HUES48 (cell line): ENCODE results near the gene ZDHHC11.
"Not testable (repeated sequence)": the region's sequence is repeated elsewhere in the genome, so short reads cannot be mapped to it uniquely, and the experiment has no call there.

Experiments used
- H3K27ac ChIP-seq: one replicate; pipeline ENCODE4 v1.7.0; 2013; ENCODE audit warnings: low read depth, low read length, inconsistent platforms
- H3K27me3 ChIP-seq: 2 replicates; pipeline ENCODE4 v1.6.1; 2013; ENCODE audit warnings: mild to moderate bottlenecking, low read length; ENCODE audit not compliant: control insufficient read depth, insufficient read depth
- H3K36me3 ChIP-seq: 2 replicates; pipeline ENCODE4 v1.6.1; 2013; ENCODE audit warnings: low read length; ENCODE audit not compliant: control insufficient read depth, insufficient read depth
- H3K4me1 ChIP-seq: 2 replicates; pipeline ENCODE4 v1.6.1; 2013; ENCODE audit warnings: mild to moderate bottlenecking, low read length; ENCODE audit not compliant: control insufficient read depth, insufficient read depth
- H3K4me3 ChIP-seq: 2 replicates; pipeline ENCODE4 v1.5.1; 2013; ENCODE audit warnings: mild to moderate bottlenecking, low read depth, low read length
- H3K9ac ChIP-seq: 2 replicates; pipeline ENCODE4 v1.6.1; 2013; ENCODE audit warnings: mild to moderate bottlenecking, low read depth, low read length, moderate library complexity
- H3K9me3 ChIP-seq: 2 replicates; pipeline ENCODE4 v1.6.1; 2013; ENCODE audit warnings: low read length; ENCODE audit not compliant: control insufficient read depth, insufficient read depth

The ZDHHC11 gene

GRCh38 chr5:773517-774264 is 77.1 kb downstream of the ZDHHC11 start:
- Histone ChIP-seq H3K4me1 (no peaks in the 10 kb centered on the region), H3K9ac (no peak overlapping the region), H3K36me3 (no peaks in the 10 kb centered on the region), H3K27ac (no peak overlapping the region), H3K9me3 (no peaks in the 10 kb centered on the region), H3K27me3 (no peaks in the 10 kb centered on the region), H3K4me3 (no peak overlapping the region)

- H3K9ac ChIP-seq, H3K27me3 ChIP-seq, H3K27ac ChIP-seq, H3K4me3 ChIP-seq, H3K36me3 ChIP-seq, H3K9me3 ChIP-seq, H3K4me1 ChIP-seq: not testable (repeated sequence)
These were observed 77.9 kb downstream of the ZDHHC11 start for GRCh38 chr5:772931-773330.

GRCh38 chr5:772547-772890 is 78.3 kb downstream of the ZDHHC11 start:
- not testable (repeated sequence) for H3K4me3 ChIP-seq, H3K9ac ChIP-seq, H3K27ac ChIP-seq, H3K4me1 ChIP-seq, H3K27me3 ChIP-seq, H3K36me3 ChIP-seq, H3K9me3 ChIP-seq

- not testable (repeated sequence) for H3K9me3 ChIP-seq, H3K27me3 ChIP-seq, H3K4me3 ChIP-seq, H3K4me1 ChIP-seq, H3K27ac ChIP-seq, H3K9ac ChIP-seq, H3K36me3 ChIP-seq
These were observed 78.8 kb downstream of the ZDHHC11 start for GRCh38 chr5:771841-772546.

GRCh38 chr5:771087-771781 is 79.6 kb downstream of the ZDHHC11 start:
- not testable (repeated sequence) for H3K4me1 ChIP-seq, H3K27ac ChIP-seq, H3K27me3 ChIP-seq, H3K9ac ChIP-seq, H3K36me3 ChIP-seq, H3K9me3 ChIP-seq, H3K4me3 ChIP-seq

- not testable (repeated sequence) for H3K4me3 ChIP-seq, H3K36me3 ChIP-seq, H3K27ac ChIP-seq, H3K9ac ChIP-seq, H3K9me3 ChIP-seq, H3K27me3 ChIP-seq, H3K4me1 ChIP-seq
These were observed 80.2 kb downstream of the ZDHHC11 start for GRCh38 chr5:770585-770984.

GRCh38 chr5:769485-770145 is 81.2 kb downstream of the ZDHHC11 start:
- not testable (repeated sequence) for H3K36me3 ChIP-seq, H3K9me3 ChIP-seq, H3K4me1 ChIP-seq, H3K4me3 ChIP-seq, H3K27me3 ChIP-seq, H3K27ac ChIP-seq, H3K9ac ChIP-seq

- Histone ChIP-seq H3K9ac (no peak overlapping the region), H3K4me3 (no peak overlapping the region), H3K27ac (no peak overlapping the region), H3K4me1 (no peaks in the 10 kb centered on the region), H3K36me3 (no peaks in the 10 kb centered on the region), H3K27me3 (no peaks in the 10 kb centered on the region), H3K9me3 (no peaks in the 10 kb centered on the region)
These were observed 83.9 kb downstream of the ZDHHC11 start for GRCh38 chr5:766666-767431.

GRCh38 chr5:765948-766631 is 84.7 kb downstream of the ZDHHC11 start:
- Histone ChIP-seq H3K27ac (no peak overlapping the region), H3K9me3 (no peaks in the 10 kb centered on the region), H3K27me3 (no peaks in the 10 kb centered on the region), H3K4me1 (no peaks in the 10 kb centered on the region), H3K4me3 (no peak overlapping the region), H3K9ac (no peak overlapping the region), H3K36me3 (no peaks in the 10 kb centered on the region)

GRCh38 chr5:763998-764781 is 86.6 kb downstream of the ZDHHC11 start:
- no peak overlapping the region for H3K9ac ChIP-seq
- H3K27ac ChIP-seq = no peak overlapping the region
- H3K9me3 ChIP-seq = no peaks in the 10 kb centered on the region

More at GRCh38 chr5:763998-764781, 86.6 kb downstream of the ZDHHC11 start:
- Histone ChIP-seq H3K4me1 (no peaks in the 10 kb centered on the region), H3K4me3 (no peak overlapping the region), H3K27me3 (no peaks in the 10 kb centered on the region), H3K36me3 (no peaks in the 10 kb centered on the region)
